Ascending aorta (tissue), 2 donors: ENCODE results near the gene QSOX2. TPM values are rescaled to one million over a fixed set of nuclear protein-coding genes. Genes with fewer than 3 reads are reported as not detected.

Experiments used
- DNase-seq, 2 donors: peaks; one replicate each; pipeline ENCODE4 v3.0.0-alpha.2; 2019; ENCODE audit warnings: low spot score in 2 of 2
- H3K27ac ChIP-seq, 2 donors: fragments of 200-600 bp; sonication (generic); one replicate each; pipeline ENCODE4 v1.5.1; 2016 to 2017; ENCODE audit warnings: mild to moderate bottlenecking in 1 of 2
- H3K27me3 ChIP-seq: fragments of 200-600 bp; sonication (generic); one replicate; pipeline ENCODE4 v1.5.1; 2017
- H3K36me3 ChIP-seq, 2 donors: fragments of 200-600 bp; sonication (generic); one replicate each; pipeline ENCODE4 v1.5.1; 2016
- H3K4me1 ChIP-seq, 2 donors: fragments of 200-600 bp; sonication (generic); one replicate each; pipeline ENCODE4 v1.5.1; 2016 to 2017; ENCODE audit warnings: mild to moderate bottlenecking in 1 of 2
- H3K4me3 ChIP-seq, 2 donors: fragments of 200-600 bp; sonication (generic); one replicate each; pipeline ENCODE4 v1.5.1; 2016 to 2017; ENCODE audit warnings: mild to moderate bottlenecking in 1 of 2
- H3K9me3 ChIP-seq, 2 donors: fragments of 200-600 bp; sonication (generic); one replicate each; pipeline ENCODE4 v1.5.1; 2016
- CTCF ChIP-seq, 3 experiments: fragments of 200-600 bp in 2 of 3; fragments of 450-650 bp in 1 of 3; sonication (generic) in 2 of 3; IDR thresholded peaks; one replicate each; pipeline ENCODE4 v1.5.1; 2016 to 2019; ENCODE audit warnings: antibody characterized with exemption in 3 of 3, mild to moderate bottlenecking in 1 of 3, moderate library complexity in 1 of 3
- intact Hi-C: fragments of 100-400 bp; cut with DNase I; formaldehyde crosslinking; loops from one replicate; pipeline ENCODE4 v1.15.1; 2023
- total RNA-seq: library from RNA; depleted of rRNA; stranded (reverse); fragments of >200 nt; gene quantifications from one replicate; pipeline ENCODE4 v1.1.0, GENCODE V29; 2016

Gene QSOX2
- total RNA-seq, 1 donor from 2014 or later: 3.7 TPM

- no peak for TF ChIP-seq CTCF (IDR thresholded peaks at IDR 0.05)
- Histone ChIP-seq H3K4me3 (no peak overlapping the region), H3K27me3 (no peaks in the 10 kb centered on the region), H3K36me3 (no peaks in the 10 kb centered on the region), H3K4me1 (peaks cover 3 to 9% of the 10 kb centered on the region in 2 donors), H3K27ac (no peak overlapping the region), H3K9me3 (no peaks in the 10 kb centered on the region)
- DNase-seq: no peak
- intact Hi-C loops: no loop called here
Observed at GRCh38 chr9:136264441-136265405, 19.1 kb upstream of the QSOX2 start.

- no peak for DNase-seq
- no peak overlapping the region for H3K4me3 ChIP-seq
- H3K27ac ChIP-seq: no peak overlapping the region
- peaks cover 3 to 9% of the 10 kb centered on the region in 2 donors for H3K4me1 ChIP-seq
- intact Hi-C loops: no loop called here
- no peaks in the 10 kb centered on the region for H3K36me3 ChIP-seq
- H3K27me3 ChIP-seq: no peaks in the 10 kb centered on the region
- no peaks in the 10 kb centered on the region for H3K9me3 ChIP-seq
- TF ChIP-seq CTCF (IDR thresholded peaks at IDR 0.05): no peak
Observed at GRCh38 chr9:136264031-136264430, 18.4 kb upstream of the QSOX2 start.

- Histone ChIP-seq H3K27ac (no peak overlapping the region), H3K27me3 (no peaks in the 10 kb centered on the region), H3K4me1 (peaks cover 3 to 8% of the 10 kb centered on the region in 2 donors), H3K4me3 (no peak overlapping the region), H3K36me3 (no peaks in the 10 kb centered on the region), H3K9me3 (no peaks in the 10 kb centered on the region)
- intact Hi-C loops: no loop called here
- DNase-seq: no peak
- no peak for TF ChIP-seq CTCF (IDR thresholded peaks at IDR 0.05)
Observed at GRCh38 chr9:136262671-136263178, 17.1 kb upstream of the QSOX2 start.

GRCh38 chr9:136261686-136262430 lies 16.2 kb upstream of the QSOX2 start:
- H3K4me3 ChIP-seq: no peak overlapping the region
- H3K27ac ChIP-seq: no peak overlapping the region
- no peaks in the 10 kb centered on the region for H3K36me3 ChIP-seq
- H3K27me3 ChIP-seq: no peaks in the 10 kb centered on the region
- no peak for DNase-seq
- no peaks in the 10 kb centered on the region for H3K9me3 ChIP-seq
- TF ChIP-seq CTCF (IDR thresholded peaks at IDR 0.05): no peak
- intact Hi-C loops: no loop called here
- H3K4me1 ChIP-seq: no peaks in the 10 kb centered on the region

GRCh38 chr9:136260936-136261472 lies 15.4 kb upstream of the QSOX2 start:
- intact Hi-C loops: no loop called here
- Histone ChIP-seq H3K27me3 (no peaks in the 10 kb centered on the region), H3K36me3 (no peaks in the 10 kb centered on the region), H3K4me3 (no peak overlapping the region), H3K27ac (no peak overlapping the region), H3K4me1 (no peaks in the 10 kb centered on the region), H3K9me3 (no peaks in the 10 kb centered on the region)
- DNase-seq: no peak
- TF ChIP-seq CTCF (IDR thresholded peaks at IDR 0.05): no peak
